OCI-M2 (cell line): ENCODE results near the gene AUNIP.

ENCODE experiments used
- DNase-seq: peaks from one replicate; lab custom pipeline; 2025; ENCODE audit not compliant: unreplicated experiment; lab: John Stamatoyannopoulos, UW

Gene AUNIP, protein sequence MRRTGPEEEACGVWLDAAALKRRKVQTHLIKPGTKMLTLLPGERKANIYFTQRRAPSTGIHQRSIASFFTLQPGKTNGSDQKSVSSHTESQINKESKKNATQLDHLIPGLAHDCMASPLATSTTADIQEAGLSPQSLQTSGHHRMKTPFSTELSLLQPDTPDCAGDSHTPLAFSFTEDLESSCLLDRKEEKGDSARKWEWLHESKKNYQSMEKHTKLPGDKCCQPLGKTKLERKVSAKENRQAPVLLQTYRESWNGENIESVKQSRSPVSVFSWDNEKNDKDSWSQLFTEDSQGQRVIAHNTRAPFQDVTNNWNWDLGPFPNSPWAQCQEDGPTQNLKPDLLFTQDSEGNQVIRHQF

DNA sequence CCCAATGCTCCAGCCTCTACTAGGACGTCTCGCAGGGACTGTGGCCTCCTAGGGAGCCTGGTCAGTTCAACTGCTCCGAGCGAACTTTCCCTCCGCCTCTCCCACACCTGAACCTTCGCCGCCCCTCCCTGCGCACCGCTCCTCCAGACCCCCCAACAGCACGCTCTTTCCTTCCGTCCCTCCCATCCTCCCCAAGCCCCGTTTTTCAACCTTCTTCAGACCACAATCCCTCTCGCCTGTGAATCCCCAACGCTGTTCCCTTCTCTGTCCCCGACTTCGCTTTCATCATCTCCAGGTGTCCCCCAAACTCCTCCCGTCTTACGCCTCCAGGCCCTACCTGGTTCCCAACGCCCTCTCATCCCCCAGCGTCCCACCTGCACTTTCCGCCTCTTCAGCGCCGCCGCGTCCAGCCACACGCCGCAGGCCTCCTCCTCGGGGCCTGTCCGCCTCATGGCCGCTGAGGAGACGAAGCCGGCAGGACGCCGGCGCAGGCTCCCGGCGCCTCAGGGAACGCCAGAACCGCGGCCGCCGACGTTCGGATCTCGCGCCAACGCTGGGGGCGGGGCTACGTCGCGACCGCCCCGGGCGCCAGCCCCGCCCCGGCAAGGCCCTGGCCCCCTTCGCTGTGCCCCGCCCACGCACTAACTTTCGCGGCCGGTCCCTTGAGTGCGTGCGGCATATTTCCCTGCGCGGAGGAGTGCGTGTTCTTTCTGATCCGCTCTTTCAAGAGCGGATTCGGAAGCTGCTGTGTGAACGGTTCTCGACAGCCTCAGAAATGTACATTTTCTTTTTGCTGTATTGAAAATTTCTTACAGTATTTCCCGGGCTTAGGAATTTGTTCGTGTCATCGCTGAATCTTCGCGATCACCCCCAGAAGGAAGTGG lies at the start of gene AUNIP:
TSS of gene AUNIP (minus strand) at position 552 of the 884 bp plus-strand sequence. CDS start at position 452, 100 bp downstream.
- DNase-seq, result peak; percentile 78

DNA sequence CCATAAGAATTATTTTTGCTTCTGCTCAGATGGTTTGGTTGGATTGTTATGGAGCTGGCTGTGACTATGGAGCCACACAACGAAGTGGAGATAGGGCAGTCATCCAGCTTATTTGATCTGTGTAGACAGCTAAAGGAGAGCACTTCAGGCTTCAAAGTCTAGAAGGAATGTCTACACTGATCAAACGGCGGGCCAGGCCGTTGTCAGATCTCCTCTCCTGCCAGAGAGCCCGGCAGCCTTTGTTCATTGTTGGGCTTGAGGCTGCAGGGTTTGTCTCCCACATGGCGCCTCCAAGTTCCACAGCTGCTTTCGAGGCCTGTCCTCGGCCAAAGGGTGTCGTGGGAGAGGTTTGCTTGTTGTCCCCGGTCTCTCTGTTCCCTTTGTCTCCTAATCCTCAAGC lies 49.8 kb upstream of the AUNIP start:
- DNase-seq, result no peak

DNA sequence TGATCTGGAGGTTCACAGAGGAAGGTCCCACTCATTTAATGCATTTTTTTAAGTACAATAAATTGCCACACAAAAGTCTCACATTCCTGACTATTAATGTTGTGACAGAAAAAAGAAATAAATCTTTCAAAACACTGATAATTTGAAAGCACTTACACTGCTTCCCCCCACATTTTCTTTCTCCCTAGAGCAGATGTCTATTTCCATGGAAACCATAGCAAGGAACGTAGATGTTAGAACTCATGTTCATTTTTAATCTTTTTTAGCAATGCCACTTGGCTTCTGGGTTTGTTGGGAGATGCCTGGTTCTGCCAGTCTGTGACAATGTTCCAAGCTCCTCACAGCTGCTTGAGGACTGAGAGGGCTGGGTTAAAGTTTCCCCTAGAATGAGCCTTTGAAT lies 48.9 kb upstream of the AUNIP start:
- no peak for DNase-seq

DNA sequence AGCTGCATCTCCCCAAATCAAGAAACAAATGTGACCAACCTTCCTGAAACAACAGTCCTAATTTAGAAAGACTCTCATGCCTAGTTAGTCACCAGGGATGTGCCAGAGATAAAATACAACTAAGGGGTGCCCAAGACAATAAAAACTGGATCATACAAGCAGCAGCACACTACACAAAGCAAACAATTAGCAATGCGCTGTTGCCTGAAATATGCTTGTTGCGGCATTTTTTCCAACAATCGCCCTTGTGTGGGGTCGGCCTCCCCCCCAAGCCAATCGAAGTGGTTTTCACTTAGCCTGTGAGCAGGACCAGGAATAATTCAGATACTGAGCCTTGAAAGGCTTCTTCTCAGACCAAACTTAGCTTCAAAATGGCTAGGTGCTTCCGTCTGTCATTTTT lies 48.3 kb upstream of the AUNIP start:
- DNase-seq, result no peak

DNA sequence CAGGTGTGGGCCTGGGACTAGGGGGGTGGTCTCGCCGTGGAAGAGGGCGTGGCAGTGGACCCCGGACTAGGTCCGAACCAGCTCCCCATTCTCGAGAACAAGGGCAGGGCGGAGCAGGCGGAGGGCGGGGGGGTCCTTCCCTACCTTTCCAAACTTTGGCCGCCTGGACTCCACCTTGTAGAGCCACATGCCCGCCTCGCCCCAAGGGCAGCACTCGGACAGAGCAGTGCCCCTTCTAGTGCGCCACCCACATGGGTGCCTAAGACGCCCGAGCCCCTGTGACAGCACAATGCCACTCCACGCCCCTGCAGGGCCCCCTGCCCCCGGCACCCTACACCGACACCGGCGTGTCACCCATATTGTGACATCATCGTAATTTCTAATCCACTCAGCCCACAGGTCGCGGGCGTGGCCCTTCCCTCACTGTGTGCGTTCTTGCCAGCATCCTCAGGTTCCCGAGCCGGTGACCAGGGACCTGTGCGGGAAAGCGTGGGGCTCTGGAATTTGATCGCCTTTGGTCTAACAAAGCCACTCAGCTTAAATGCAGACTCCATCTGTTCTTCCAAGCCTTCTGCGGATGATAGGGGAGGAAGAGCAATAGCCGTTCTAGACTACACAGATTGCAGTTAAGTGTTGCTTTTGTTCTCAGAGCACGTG lies 47.5 kb upstream of the AUNIP start:
- DNase-seq, result no peak

DNA sequence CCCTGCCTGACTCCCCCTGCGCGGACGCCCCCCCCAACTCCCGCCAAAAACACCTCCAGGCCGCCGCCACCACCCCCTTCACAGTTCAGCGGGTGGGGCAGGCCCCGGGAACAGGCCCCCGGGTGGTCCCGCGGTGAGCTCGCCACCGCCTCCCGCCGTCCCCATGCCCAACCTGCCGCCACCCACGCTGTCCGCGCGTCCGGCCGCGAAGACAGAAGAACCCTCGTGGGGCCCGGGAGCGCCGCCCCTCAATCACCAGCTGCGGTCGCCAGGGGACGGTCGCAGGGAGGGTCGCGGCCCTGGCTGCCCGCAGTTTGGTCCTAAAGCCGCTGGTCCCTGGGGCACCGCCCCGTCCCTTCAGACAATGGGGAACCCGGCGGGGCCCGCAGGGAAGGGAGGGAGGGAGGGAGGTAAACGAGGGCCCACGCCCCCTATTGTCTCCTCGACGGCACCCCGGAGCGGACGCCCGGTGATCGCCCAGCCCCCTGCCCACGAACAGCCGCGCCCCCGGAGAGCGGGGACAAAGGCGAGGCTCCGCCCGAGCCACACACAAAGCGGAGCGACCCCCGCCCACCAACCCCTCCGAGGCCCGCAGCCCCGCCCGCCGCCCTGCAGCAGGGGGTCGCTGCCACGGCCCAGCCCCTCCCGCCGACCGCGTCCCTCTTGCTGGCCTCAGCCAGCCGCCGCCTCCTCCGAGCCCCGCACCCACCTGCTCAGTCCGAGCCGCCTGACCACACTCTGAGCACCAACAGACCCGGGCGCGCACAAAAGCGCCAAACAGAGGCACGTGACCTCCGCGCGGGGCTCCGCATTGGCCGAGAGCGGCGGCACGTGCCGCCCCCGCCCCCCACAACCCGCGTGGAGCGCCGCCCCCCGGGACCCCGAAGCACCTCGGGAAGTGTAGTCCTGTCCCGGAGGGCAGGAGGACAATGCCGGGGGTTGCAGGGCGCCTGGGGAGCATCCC lies 46.7 kb upstream of the AUNIP start, which contains the start of gene STMN1:
TSS of gene STMN1 (minus strand) at position 740 of the 964 bp plus-strand sequence. CDS start 1,743 bp downstream, outside the sequence.
- no peak for DNase-seq

DNA sequence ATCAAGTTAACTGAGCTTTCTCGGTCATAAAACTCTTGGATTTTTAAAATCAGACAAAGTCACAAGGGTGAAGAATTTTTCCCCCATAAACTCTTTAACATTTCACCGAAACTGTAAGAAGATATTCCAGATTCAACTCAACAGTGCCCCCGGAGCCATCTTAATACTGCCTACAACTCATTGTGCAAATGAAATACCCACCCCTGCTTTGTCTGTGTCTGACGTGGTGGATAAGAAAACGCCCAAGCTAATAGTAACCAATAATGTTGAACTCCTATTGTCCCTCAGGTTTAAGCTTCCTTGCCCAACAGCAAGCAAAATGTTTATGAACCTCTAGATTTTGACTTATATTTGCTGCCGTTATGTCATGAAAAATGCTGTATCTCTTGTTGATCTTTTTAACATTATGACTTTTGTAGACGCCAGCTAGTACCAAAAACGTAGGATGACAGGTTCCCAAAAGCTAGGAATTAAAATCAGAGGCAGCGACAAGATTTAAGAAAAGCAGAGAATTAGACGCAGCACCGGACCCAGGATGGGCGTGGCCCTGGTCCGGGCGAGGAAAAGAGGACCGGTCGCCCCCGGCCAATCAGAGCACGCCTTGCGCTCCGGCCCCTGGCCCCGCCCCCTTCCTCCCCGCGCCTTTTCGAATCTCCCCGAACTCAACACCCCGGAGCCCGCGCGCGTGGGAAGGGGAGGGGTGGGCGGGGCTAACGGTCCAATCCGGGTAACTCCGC lies 45.9 kb upstream of the AUNIP start:
- peak; percentile 23 for DNase-seq

DNA sequence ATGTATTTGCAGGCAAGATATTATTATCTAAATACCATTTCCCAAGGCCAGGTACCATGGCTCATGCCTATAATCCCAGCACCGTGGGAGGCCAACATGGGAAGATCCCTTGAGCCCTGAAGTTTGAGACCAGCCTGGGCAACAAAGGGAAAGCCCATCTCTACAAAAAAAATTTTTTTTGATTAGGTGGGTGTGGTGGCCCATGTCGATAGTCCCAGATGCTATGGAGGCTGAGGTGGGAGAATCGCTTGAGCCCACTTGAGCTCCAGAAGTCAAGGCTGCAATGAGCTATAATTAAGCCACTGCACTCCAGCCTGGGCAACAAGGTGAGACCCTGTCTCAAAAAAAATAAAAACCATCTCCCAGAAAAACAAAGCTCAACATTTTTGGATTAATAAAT lies 44.7 kb upstream of the AUNIP start:
- DNase-seq, result no peak

DNA sequence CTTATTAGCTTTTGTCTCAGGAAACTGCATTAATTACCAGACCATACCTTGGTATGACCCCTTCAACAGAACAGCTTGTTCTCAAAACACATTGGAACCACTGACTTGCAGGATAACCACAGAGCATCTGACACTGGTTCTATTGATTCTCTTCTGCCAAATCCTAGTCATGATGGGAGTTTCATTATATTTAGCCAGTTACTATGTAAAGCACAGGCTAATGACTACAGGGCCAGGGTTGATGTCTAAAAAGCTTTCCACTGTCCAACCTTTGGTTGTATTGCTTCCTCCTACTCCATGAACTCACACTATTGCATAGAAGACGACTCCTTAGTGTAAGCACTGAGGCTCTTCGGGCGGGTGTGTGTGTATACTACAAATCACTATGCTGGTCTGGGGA lies 43.2 kb upstream of the AUNIP start:
- DNase-seq, result no peak

DNA sequence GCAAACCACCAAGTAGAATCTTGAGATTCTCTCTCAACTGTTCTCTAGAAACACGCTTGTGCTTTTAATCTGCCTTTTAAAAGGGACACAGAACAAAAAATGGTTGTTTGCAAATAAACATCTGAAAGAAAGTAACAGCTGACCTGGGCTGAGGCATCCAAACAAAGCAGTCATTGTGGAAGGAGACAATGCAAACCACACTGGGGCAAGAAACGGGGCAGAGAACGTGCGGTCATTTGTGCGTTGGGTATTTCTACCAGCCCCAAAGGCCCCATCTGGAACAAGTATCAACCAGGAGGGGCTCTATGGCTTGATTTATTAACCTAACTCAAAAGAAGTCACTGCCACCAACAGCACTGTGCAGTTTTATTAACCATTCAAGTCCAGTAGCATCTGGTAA lies 41.0 kb upstream of the AUNIP start:
- DNase-seq, result no peak

DNA sequence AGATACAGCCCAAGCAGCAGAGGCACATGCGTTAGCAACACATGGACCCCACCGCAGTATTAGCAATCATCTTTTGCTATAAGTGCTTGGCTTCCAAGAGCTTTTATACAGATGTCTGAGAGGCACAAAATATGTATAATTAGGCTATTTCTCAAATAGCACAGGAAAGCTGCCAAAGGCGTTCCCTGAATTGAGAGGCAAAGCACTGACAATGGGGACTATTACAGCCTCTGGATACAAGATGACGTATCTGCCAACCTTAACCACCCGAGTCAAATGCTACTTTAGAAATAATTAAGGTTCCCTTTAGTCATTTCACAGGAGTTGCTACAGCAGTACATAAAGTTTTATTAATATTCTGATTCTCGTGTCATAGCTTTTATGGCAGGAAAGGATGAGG lies 40.5 kb upstream of the AUNIP start:
- no peak for DNase-seq

DNA sequence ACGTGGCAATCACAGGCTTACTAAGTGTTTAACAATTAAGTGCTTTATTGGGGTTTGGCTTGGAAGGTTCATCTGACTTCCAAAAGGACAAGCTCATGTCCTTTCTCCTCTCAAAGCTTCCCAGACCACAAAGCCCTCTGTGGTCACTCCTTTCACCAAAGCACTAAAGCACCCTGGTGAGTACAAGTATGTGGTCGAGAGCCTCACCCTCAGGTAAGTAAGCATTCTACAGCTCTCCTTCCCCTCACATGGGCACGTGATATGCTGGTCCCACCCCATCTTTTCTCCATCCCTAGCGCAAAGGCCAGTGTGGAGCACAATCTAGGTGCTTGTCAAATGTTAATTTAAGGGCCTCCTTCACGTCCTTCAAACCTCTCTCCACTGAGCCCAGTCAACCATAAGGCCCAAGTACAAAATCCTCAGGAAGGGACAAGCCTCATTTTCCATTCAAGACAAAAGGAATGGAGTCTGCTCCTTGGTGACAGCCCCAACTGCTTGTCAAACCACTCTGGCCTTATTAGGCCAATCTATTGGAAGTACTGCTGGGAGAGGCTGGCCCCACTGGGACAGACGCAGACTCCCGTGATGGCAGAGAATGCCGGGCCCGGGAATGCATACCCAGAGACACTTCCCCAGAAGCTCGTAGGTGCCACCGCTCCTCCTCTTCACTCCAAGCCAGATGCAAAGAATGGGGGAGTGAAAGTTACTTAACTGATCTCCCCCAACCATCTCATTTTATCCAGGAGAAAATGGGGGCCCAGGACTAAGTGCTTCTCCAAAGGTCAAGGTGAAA lies 39.2 kb upstream of the AUNIP start:
- no peak for DNase-seq

DNA sequence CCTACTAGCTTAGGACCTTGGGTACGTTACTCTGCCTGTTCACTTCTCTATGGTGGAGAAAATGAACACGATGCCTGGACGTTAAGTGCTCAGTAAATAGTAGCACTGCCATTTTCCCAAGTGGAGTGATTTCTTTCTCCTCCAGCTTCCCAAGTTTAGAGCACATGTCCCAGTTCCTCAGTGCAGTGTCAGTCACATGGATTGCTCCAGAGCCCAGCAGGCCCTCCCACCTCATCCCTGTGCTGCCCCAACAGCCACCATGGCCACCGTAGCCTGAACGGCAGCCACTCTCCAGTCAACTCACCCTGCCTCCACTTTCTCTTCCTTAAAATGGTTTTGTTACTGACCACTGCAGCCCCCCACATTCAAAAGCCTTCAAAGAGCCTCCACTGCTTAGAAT lies 38.5 kb upstream of the AUNIP start:
- no peak for DNase-seq

DNA sequence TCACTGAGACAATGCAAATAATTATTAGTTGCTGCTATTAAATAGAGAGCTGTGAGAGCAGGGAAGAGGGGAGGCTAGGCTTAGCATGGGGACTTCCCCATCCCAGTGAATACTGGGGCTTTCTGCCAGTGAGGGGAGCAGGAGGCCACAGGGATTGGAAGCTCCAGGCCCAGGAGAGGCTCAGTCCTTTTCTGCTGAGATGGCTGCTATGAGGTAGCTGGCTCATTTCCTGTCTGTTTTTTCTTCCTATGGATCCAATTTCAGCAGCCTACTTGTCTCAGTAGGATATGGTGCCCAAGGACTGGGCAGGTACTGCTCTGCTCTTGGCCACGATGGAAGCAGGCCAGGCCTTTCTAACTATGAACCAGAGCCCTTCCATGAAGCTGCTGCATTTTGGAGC lies 37.0 kb upstream of the AUNIP start:
- DNase-seq, result no peak

DNA sequence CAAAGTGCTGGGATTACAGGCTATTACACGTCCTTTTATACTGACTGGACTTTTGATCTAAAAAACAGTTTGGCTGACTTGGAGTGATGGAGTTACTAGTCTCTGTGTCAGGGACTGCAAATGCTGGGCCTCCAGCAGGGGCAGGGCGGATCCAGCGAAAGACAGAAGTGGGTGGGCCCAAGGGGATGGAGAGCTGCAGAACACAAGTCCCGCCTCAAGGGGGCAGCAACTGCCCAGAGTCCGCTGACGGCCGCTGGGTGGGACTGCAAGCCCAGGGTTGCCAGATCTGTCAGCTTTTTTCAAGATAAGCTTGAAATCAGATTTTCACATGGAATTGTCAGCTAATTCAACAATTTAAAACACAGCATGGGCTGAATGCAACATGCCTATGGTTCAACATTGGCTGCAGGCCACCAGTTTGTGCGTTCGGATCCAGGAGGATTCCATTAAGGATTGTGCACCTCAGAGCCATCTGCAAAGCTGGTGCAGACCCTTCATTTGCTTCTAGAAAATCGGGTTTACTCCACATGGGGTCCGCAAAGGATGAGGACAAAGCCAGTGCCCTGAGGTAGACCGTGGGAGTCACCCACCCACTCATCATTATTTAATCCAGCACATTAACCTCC lies 36.2 kb upstream of the AUNIP start:
- peak; percentile 67 for DNase-seq

DNA sequence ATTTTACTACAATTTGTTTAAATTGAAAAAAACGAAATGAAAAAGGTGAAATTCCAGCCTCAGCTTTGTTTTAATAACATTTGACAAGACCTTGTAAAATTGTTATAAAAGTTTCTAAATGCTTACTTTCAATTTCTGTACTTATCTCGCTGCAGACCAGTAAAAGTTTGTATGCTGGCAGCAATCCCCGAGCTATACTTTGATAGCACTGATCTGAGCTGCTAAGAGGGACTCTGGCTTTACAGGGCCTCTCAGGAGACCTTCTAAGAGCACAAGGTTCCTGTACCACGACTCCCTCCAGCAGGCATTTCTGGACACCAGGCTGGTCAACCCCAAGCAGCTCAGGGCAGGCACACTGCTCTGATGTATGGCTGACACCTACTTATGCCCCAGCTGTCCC lies 33.9 kb upstream of the AUNIP start:
- no peak for DNase-seq

DNA sequence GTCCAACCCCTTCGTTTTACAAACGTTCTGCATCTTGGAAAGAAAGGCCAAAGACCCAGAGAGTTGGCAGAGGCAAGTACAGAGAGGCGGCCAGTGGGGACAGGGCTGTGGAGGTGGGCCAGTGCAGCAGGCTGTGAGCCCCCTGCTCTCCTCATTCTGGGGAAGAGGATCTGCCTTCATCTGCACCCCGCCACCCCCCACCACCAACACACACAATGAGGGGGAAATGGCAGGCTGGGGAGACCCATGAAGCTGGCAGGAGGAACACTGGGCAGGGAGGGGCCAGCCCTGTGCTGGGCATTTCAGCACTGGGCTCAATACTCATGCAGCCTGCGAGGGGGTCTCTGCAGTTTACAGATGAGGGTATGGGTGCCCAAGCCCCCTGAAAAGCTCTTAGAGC lies 32.3 kb upstream of the AUNIP start:
- no peak for DNase-seq

DNA sequence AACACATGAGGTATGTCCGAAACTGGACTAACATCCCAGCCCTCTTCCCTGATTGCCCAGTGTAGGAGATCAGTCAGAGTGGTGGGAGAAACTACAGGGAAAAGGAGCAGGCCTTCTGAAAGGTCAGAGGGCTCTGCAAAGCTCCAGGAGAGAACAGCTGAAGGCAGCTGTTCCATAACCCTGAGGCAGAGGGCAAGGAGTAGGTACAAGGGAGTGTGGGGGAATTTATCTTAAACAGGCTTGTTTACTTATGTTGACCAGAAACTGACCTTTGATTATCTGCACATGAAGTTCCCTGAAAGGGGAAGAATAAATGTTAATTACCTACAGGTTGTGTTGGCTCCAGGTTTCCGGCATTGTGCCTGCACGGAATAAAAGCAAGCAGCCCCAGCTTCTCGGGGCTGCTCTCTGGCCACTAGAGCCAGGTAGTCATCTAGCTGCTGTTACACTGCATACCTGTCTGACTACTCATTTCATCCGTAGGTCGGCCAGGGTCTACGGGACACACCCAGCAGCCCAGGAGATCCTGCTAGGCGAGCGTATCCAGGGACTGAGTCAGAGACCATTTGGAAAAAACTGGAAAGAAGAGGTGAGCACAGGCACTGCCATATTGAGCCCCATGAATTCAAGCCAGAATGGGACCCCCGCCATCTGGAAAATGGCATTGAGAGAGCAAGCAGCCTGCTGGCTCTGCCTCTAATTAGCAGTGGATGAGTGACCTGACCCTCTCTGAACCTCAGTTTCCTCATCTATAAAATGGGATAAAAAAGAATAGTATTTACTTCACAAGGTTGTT lies 31.2 kb upstream of the AUNIP start:
- no peak for DNase-seq
